Chondrocyte (in vitro differentiated cells): ENCODE results near the gene SFMBT2. TPM values are rescaled to one million over a fixed set of nuclear protein-coding genes. Genes with fewer than 3 reads are reported as not detected.

Experiments used
- DNase-seq: peaks from one replicate; pipeline ENCODE4 v3.0.0; 2021; ENCODE audit warnings: mixed read lengths, low spot score
- H3K27ac Mint-ChIP-seq: one replicate; pipeline ENCODE4 v1.8.0; 2021; ENCODE audit warnings: mild to moderate bottlenecking, moderate library complexity, mixed read lengths; ENCODE audit not compliant: unreplicated experiment
- H3K27me3 Mint-ChIP-seq: 2 replicates; pipeline ENCODE4 v1.8.0; 2021; ENCODE audit warnings: low read depth, mixed read lengths
- H3K36me3 Mint-ChIP-seq: 2 replicates; pipeline ENCODE4 v1.8.0; 2021; ENCODE audit warnings: low read depth, mixed read lengths
- H3K4me1 Mint-ChIP-seq: 2 replicates; pipeline ENCODE4 v1.8.0; 2021; ENCODE audit warnings: low read depth, mild to moderate bottlenecking, mixed read lengths
- H3K4me3 Mint-ChIP-seq: one replicate; pipeline ENCODE4 v1.8.0; 2021; ENCODE audit warnings: mild to moderate bottlenecking, moderate library complexity, mixed read lengths; ENCODE audit not compliant: unreplicated experiment
- H3K9me3 Mint-ChIP-seq: 2 replicates; pipeline ENCODE4 v1.8.0; 2021; ENCODE audit warnings: low read depth, mixed read lengths
- CTCF ChIP-seq: fragments of 200-600 bp; sonication (generic); IDR thresholded peaks from 2 replicates; pipeline ENCODE4 v1.5.0; 2021; ENCODE audit warnings: antibody characterized with exemption, mild to moderate bottlenecking, moderate library complexity
- total RNA-seq: library from RNA; stranded (reverse); gene quantifications from 3 replicates; pipeline ENCODE4 v1.2.1, GENCODE V29; 2021

SFMBT2 gene
- total RNA-seq, 1 donor from 2014 or later = 1.9 TPM

GRCh38 chr10:7134448-7134847, 276.4 kb downstream of the SFMBT2 start:
- Mint-ChIP-seq H3K27ac (no peak overlapping the region), H3K9me3 (peaks cover 4% of the 10 kb centered on the region), H3K36me3 (no peaks in the 10 kb centered on the region), H3K4me3 (no peak overlapping the region), H3K4me1 (no peaks in the 10 kb centered on the region), H3K27me3 (peaks cover 17% of the 10 kb centered on the region)
- DNase-seq = no peak
- no peak for TF ChIP-seq CTCF

GRCh38 chr10:7133958-7134357, 276.9 kb downstream of the SFMBT2 start:
- Mint-ChIP-seq H3K36me3 (peaks cover 1% of the 10 kb centered on the region), H3K27ac (no peak overlapping the region), H3K27me3 (peaks cover 17% of the 10 kb centered on the region), H3K4me3 (no peak overlapping the region), H3K9me3 (peaks cover 9% of the 10 kb centered on the region), H3K4me1 (no peaks in the 10 kb centered on the region)
- TF ChIP-seq CTCF = no peak
- no peak for DNase-seq

GRCh38 chr10:7133278-7133677, 277.6 kb downstream of the SFMBT2 start:
- H3K4me1 Mint-ChIP-seq = no peaks in the 10 kb centered on the region
- H3K27me3 Mint-ChIP-seq = peaks cover 17% of the 10 kb centered on the region
- peaks cover 3% of the 10 kb centered on the region for H3K36me3 Mint-ChIP-seq
- H3K4me3 Mint-ChIP-seq = no peak overlapping the region
- no peak for DNase-seq
- TF ChIP-seq CTCF = no peak
- peaks cover 16% of the 10 kb centered on the region for H3K9me3 Mint-ChIP-seq
- H3K27ac Mint-ChIP-seq = no peak overlapping the region

- no peak overlapping the region for H3K4me3 Mint-ChIP-seq
- H3K36me3 Mint-ChIP-seq = peaks cover 3% of the 10 kb centered on the region
- peaks cover 19% of the 10 kb centered on the region for H3K9me3 Mint-ChIP-seq
- peaks cover 5% of the 10 kb centered on the region for H3K27me3 Mint-ChIP-seq
- no peak for DNase-seq
- no peak for TF ChIP-seq CTCF
- no peaks in the 10 kb centered on the region for H3K4me1 Mint-ChIP-seq
- H3K27ac Mint-ChIP-seq = no peak overlapping the region
Measured at GRCh38 chr10:7130191-7130911, 280.5 kb downstream of the SFMBT2 start.

- no peak for DNase-seq
- Mint-ChIP-seq H3K27ac (no peak overlapping the region), H3K27me3 (peaks cover 6% of the 10 kb centered on the region), H3K4me1 (no peaks in the 10 kb centered on the region), H3K36me3 (peaks cover 2% of the 10 kb centered on the region), H3K4me3 (no peak overlapping the region), H3K9me3 (peaks cover 16% of the 10 kb centered on the region)
- TF ChIP-seq CTCF = no peak
Measured at GRCh38 chr10:7123774-7124173, 287.1 kb downstream of the SFMBT2 start.
